Caco-2 (cell line): ENCODE measurements around the gene CACNA1D. TPM values are rescaled to one million over a fixed set of nuclear protein-coding genes. Genes with fewer than 3 reads are reported as not detected.

Experiments
- BruUV-seq: library from RNA; stranded (reverse); fragments of 400-500 nt; replicated peaks from 2 replicates; lab custom pipeline; 2021; lab: Mats Ljungman, UMichigan
- CTCF ChIA-PET: fragments of 300-600 bp; sonication (Branson Sonifier 250); formaldehyde crosslinking; loops from one replicate; lab custom pipeline; 2022; ENCODE audit warnings: antibody characterized with exemption; lab: Charles Lee
- POLR2A ChIA-PET: fragments of 300-600 bp; sonication (Branson Sonifier 250); formaldehyde crosslinking; loops from one replicate; lab custom pipeline; 2022; ENCODE audit warnings: antibody characterized with exemption; lab: Charles Lee
- DNase-seq, 2 experiments: peaks; one replicate each; pipeline versions ENCODE4 v3.0.0 to v3.0.0-alpha.2; 2020 to 2022
- H3K27me3 ChIP-seq: replicated peaks from 2 replicates; pipeline ENCODE4 v1.6.0; 2011; ENCODE audit warnings: low read length; ENCODE audit not compliant: control insufficient read depth, insufficient read depth
- H3K36me3 ChIP-seq: 2 replicates; pipeline ENCODE4 v1.5.1; 2011; ENCODE audit warnings: low read length; ENCODE audit not compliant: control insufficient read depth, insufficient read depth
- H3K4me1 ChIP-seq: fragments of 250-450 bp; sonication (Bioruptor Pico); 2 replicates; pipeline ENCODE4 v1.5.1; 2020; ENCODE audit warnings: mild to moderate bottlenecking
- H3K4me3 ChIP-seq: 2 replicates; pipeline ENCODE4 v1.5.1; 2011; ENCODE audit warnings: low read depth, mild to moderate bottlenecking, control low read depth, low read length
- H3K9me3 ChIP-seq: fragments of 250-450 bp; sonication (Bioruptor Pico); 2 replicates; pipeline ENCODE4 v1.5.1; 2020; ENCODE audit warnings: mild to moderate bottlenecking, moderate library complexity
- H3K27ac Mint-ChIP-seq: one replicate; pipeline ENCODE4 v1.8.0; 2022; ENCODE audit warnings: mixed read lengths; ENCODE audit not compliant: unreplicated experiment
- H3K27me3 Mint-ChIP-seq: one replicate; pipeline ENCODE4 v1.8.0; 2022; ENCODE audit warnings: mixed read lengths; ENCODE audit not compliant: insufficient read depth, unreplicated experiment
- H3K36me3 Mint-ChIP-seq: one replicate; pipeline ENCODE4 v1.8.0; 2022; ENCODE audit warnings: mild to moderate bottlenecking, mixed read lengths; ENCODE audit not compliant: insufficient read depth, unreplicated experiment
- H3K4me1 Mint-ChIP-seq: one replicate; pipeline ENCODE4 v1.8.0; 2022; ENCODE audit warnings: low read depth, mixed read lengths; ENCODE audit not compliant: unreplicated experiment
- H3K4me3 Mint-ChIP-seq: one replicate; pipeline ENCODE4 v1.8.0; 2022; ENCODE audit warnings: mild to moderate bottlenecking, moderate library complexity, mixed read lengths; ENCODE audit not compliant: unreplicated experiment
- H3K9me3 Mint-ChIP-seq: one replicate; pipeline ENCODE4 v1.8.0; 2022; ENCODE audit warnings: mixed read lengths; ENCODE audit not compliant: unreplicated experiment
- intact Hi-C: fragments of 100-400 bp; cut with micrococcal nuclease; formaldehyde crosslinking; loops from one replicate; pipeline ENCODE4 v1.10.0; 2022; ENCODE audit not compliant: unreplicated experiment
- total RNA-seq: library from RNA; stranded (reverse); gene quantifications from 2 replicates; pipeline ENCODE4 v1.2.3, GENCODE V29; 2022
- TF ChIP-seq, protein P1 (sequence below), 2 experiments: fragments of 200-600 bp in 1 of 2; IDR thresholded peaks; 1 replicate in 1 of 2; 2 replicates in 1 of 2; pipeline versions ENCODE4 v1.5.1 to v1.8.0; 2011 to 2022; ENCODE audit warnings: antibody characterized with exemption in 1 of 2, control low read depth in 1 of 2, inconsistent platforms in 1 of 2, low read depth in 1 of 2, low read length in 1 of 2, mild to moderate bottlenecking in 1 of 2, moderate library complexity in 1 of 2; ENCODE audit not compliant: insufficient read depth in 1 of 2, severe bottlenecking in 1 of 2, unreplicated experiment in 1 of 2

CACNA1D gene
- total RNA-seq, 1 experiment from 2014 or later: 13.3 TPM

DNA sequence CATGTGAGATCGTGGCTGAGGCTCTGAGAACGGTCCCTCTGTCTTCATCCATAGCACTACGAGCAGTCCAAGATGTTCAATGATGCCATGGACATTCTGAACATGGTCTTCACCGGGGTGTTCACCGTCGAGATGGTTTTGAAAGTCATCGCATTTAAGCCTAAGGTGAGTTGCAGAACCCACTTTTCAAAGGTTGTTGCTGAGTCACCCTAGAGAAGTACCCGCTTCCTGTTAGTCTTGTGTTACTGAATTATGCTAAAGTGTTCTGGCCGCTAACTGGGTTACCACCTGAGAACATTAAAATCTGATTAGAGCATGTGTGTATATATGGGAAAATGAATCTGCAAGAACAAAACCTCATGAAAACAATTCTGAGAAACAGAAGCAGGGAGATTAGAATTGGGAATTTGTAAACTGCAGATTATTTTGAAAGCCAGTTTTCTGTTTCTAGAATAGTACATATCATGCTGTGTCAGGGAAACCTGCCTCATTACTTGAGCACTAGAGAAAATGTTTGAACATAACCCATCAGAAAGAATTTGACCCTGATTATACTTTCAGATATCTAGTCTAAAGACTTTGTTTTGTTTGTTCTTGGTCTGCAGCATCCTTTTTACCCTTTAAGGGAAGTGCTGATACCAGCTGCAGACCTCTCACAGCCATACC, 259.2 kb downstream of the CACNA1D start:
- Mint-ChIP-seq H3K27ac (no peak overlapping the region), H3K27me3 (no peaks in the 10 kb centered on the region), H3K4me1 (peaks cover 6% of the 10 kb centered on the region), H3K9me3 (no peaks in the 10 kb centered on the region), H3K4me3 (no peak overlapping the region), H3K36me3 (no peaks in the 10 kb centered on the region)
- POLR2A ChIA-PET: no interaction called here
- CTCF ChIA-PET: no interaction called here
- TF ChIP-seq, protein P1, sequence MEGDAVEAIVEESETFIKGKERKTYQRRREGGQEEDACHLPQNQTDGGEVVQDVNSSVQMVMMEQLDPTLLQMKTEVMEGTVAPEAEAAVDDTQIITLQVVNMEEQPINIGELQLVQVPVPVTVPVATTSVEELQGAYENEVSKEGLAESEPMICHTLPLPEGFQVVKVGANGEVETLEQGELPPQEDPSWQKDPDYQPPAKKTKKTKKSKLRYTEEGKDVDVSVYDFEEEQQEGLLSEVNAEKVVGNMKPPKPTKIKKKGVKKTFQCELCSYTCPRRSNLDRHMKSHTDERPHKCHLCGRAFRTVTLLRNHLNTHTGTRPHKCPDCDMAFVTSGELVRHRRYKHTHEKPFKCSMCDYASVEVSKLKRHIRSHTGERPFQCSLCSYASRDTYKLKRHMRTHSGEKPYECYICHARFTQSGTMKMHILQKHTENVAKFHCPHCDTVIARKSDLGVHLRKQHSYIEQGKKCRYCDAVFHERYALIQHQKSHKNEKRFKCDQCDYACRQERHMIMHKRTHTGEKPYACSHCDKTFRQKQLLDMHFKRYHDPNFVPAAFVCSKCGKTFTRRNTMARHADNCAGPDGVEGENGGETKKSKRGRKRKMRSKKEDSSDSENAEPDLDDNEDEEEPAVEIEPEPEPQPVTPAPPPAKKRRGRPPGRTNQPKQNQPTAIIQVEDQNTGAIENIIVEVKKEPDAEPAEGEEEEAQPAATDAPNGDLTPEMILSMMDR (IDR thresholded peaks at IDR 0.05; ENCODE audit: insufficient read depth in 1 of 2, low read depth in 1 of 2, low read length in 1 of 2, severe bottlenecking in 1 of 2, unreplicated experiment in 1 of 2): no peak
- no TSS peak for BruUV-seq
- no peaks in the 10 kb centered on the region for H3K36me3 ChIP-seq
- no peaks in the 10 kb centered on the region for H3K9me3 ChIP-seq
- H3K4me1 ChIP-seq: no peaks in the 10 kb centered on the region
- H3K4me3 ChIP-seq: no peak overlapping the region
- no peak for DNase-seq
- intact Hi-C loops: no loop called here
- H3K27me3 ChIP-seq: no peaks in the 10 kb centered on the region

DNA sequence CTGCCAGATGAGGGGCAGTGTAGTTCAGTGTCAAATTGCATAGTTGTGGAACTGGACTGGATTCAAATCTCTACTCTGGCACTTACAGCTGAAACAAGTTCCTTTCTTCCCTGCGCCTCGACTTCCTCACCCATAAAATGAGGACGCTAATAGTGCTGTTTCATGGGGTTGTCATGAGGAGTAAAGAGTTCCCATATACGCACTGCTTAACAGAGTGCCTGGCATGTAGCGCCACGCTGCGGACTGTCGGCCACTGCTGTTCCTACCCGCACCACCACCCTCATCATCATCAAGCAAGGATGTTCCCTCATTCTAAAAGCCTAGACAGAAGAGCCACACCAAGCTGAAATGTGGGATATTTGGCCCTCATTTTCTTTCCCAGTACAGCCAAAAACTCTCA, 259.9 kb downstream of the CACNA1D start:
- ChIA-PET POLR2A (no interaction called here), CTCF (no interaction called here)
- Histone ChIP-seq H3K4me3 (no peak overlapping the region), H3K4me1 (no peaks in the 10 kb centered on the region), H3K27me3 (no peaks in the 10 kb centered on the region), H3K9me3 (no peaks in the 10 kb centered on the region), H3K36me3 (no peaks in the 10 kb centered on the region)
- intact Hi-C loops: no loop called here
- DNase-seq: no peak
- Mint-ChIP-seq H3K9me3 (no peaks in the 10 kb centered on the region), H3K27ac (no peak overlapping the region), H3K36me3 (no peaks in the 10 kb centered on the region), H3K4me1 (peaks cover 6% of the 10 kb centered on the region), H3K27me3 (no peaks in the 10 kb centered on the region), H3K4me3 (no peak overlapping the region)
- TF ChIP-seq, protein P1 (IDR thresholded peaks at IDR 0.05; ENCODE audit: insufficient read depth in 1 of 2, low read depth in 1 of 2, low read length in 1 of 2, severe bottlenecking in 1 of 2, unreplicated experiment in 1 of 2): no peak
- BruUV-seq: no TSS peak

DNA sequence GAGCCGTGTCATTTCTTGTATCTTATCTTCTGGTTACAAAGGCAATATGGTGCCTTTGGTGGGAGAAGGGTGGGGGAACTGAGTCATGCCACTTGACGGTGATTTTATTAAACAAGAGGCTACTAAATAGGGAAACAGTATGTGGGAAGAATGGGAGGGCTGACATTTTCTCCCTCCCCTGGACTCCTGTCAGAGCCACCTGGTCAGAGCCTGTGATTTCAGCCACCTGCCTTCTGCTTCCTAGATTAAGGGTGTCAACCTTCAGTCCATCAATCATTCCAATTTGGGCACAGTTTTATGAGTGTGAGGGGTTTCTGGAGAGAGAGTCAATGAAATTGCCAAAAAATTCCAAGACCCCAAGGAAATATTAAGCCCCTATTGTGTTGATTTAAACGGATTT, 264.4 kb downstream of the CACNA1D start:
- Mint-ChIP-seq H3K27ac (no peak overlapping the region), H3K9me3 (no peaks in the 10 kb centered on the region), H3K27me3 (no peaks in the 10 kb centered on the region), H3K4me3 (no peak overlapping the region), H3K36me3 (no peaks in the 10 kb centered on the region), H3K4me1 (peaks cover under 1% of the 10 kb centered on the region)
- no peaks in the 10 kb centered on the region; the same call in 1 of the 2 replicates for H3K27me3 ChIP-seq
- POLR2A ChIA-PET: no interaction called here
- CTCF ChIA-PET: no interaction called here
- H3K9me3 ChIP-seq: no peaks in the 10 kb centered on the region
- no TSS peak for BruUV-seq
- TF ChIP-seq, protein P1 (IDR thresholded peaks at IDR 0.05; ENCODE audit: insufficient read depth in 1 of 2, low read depth in 1 of 2, low read length in 1 of 2, severe bottlenecking in 1 of 2, unreplicated experiment in 1 of 2): no peak
- H3K36me3 ChIP-seq: no peaks in the 10 kb centered on the region
- no peak overlapping the region for H3K4me3 ChIP-seq
- no peaks in the 10 kb centered on the region for H3K4me1 ChIP-seq
- intact Hi-C loops: no loop called here
- no peak for DNase-seq
